Esophagus (tissue), 2 donors: ENCODE results near the gene CBX8. TPM values are rescaled to one million over a fixed set of nuclear protein-coding genes. Genes with fewer than 3 reads are reported as not detected.

Source experiments
- H3K27ac ChIP-seq, 2 donors: one replicate each; pipeline ENCODE4 v1.5.1; 2013; ENCODE audit warnings: low read depth in 2 of 2, mild to moderate bottlenecking in 2 of 2, inconsistent platforms in 1 of 2, low read length in 1 of 2, moderate library complexity in 1 of 2
- H3K27me3 ChIP-seq, 2 donors: one replicate each; pipeline ENCODE4 v1.6.1; 2013; ENCODE audit warnings: low read length in 2 of 2, control low read depth in 1 of 2, mild to moderate bottlenecking in 1 of 2; ENCODE audit not compliant: insufficient read depth in 2 of 2, control insufficient read depth in 1 of 2
- H3K36me3 ChIP-seq, 2 donors: one replicate each; pipeline ENCODE4 v1.6.1; 2013; ENCODE audit warnings: low read length in 1 of 2; ENCODE audit not compliant: control insufficient read depth in 2 of 2, insufficient read depth in 2 of 2
- H3K4me1 ChIP-seq, 2 donors: one replicate each; pipeline ENCODE4 v1.6.1; 2013; ENCODE audit warnings: low read length in 1 of 2; ENCODE audit not compliant: control insufficient read depth in 2 of 2, insufficient read depth in 2 of 2
- H3K4me3 ChIP-seq, 2 donors: one replicate each; pipeline ENCODE4 v1.5.1; 2013; ENCODE audit warnings: low read length in 2 of 2, mild to moderate bottlenecking in 2 of 2, low read depth in 1 of 2, moderate library complexity in 1 of 2
- H3K9me3 ChIP-seq, 2 donors: one replicate each; pipeline ENCODE4 v1.6.1; 2013; ENCODE audit warnings: mild to moderate bottlenecking in 2 of 2, low read depth in 1 of 2, low read length in 1 of 2, moderate library complexity in 1 of 2; ENCODE audit not compliant: control insufficient read depth in 2 of 2, insufficient read depth in 1 of 2
- WGBS, 2 donors: extraction: QIAGEN DNeasy Blood & Tissue Kit; methylation state at CpG; one replicate each; pipeline ENCODE4 v1.1.7; 2013; 5-methylcytosine and 5-hydroxymethylcytosine counted together
- polyA plus RNA-seq, 2 donors: library from polyadenylated mRNA; stranded (reverse); fragments of 200-250 nt; gene quantifications; one replicate each; pipeline ENCODE4 v1.2.3, GENCODE V29; 2013
- donor health status: healthy with polysubstance abuse.
- donor health status: Bipolar disorder and iron deficiency.

CBX8 gene
- polyA plus RNA-seq, 2 donors, result 2.2 to 3.2 TPM

- Histone ChIP-seq H3K27me3 (no peaks in the 10 kb centered on the region), H3K4me1 (peaks cover 11 to 43% of the 10 kb centered on the region in 2 donors), H3K9me3 (peaks cover 0 to 5% of the 10 kb centered on the region in 2 donors), H3K27ac (peak overlapping the region in 1 of 2 donors; percentile 97), H3K36me3 (peaks cover 5 to 25% of the 10 kb centered on the region in 2 donors), H3K4me3 (no peak overlapping the region)
- 77 to 82% methylated on average over 13 of the region's 13 CpGs for WGBS, 2 donors
These were observed 38.6 kb upstream of the CBX8 start for GRCh38 chr17:79835470-79835899.

GRCh38 chr17:79834565-79835469 lies 37.9 kb upstream of the CBX8 start:
- Histone ChIP-seq H3K36me3 (peaks cover 5 to 25% of the 10 kb centered on the region in 2 donors), H3K4me3 (no peak overlapping the region), H3K9me3 (no peaks in the 10 kb centered on the region), H3K27me3 (no peaks in the 10 kb centered on the region), H3K27ac (no peak overlapping the region), H3K4me1 (peaks cover 11 to 39% of the 10 kb centered on the region in 2 donors)
- WGBS, 2 donors, result 90% methylated on average over 57 to 61 of the region's 61 CpGs

GRCh38 chr17:79833744-79834564 lies 37.1 kb upstream of the CBX8 start:
- Histone ChIP-seq H3K9me3 (no peaks in the 10 kb centered on the region), H3K36me3 (peaks cover 5 to 25% of the 10 kb centered on the region in 2 donors), H3K4me3 (no peak overlapping the region), H3K4me1 (peaks cover 11 to 39% of the 10 kb centered on the region in 2 donors), H3K27me3 (no peaks in the 10 kb centered on the region), H3K27ac (no peak overlapping the region)
- WGBS, 2 donors, result 88 to 91% methylated on average over 75 to 83 of the region's 83 CpGs

- Histone ChIP-seq H3K4me1 (peaks cover 11 to 39% of the 10 kb centered on the region in 2 donors), H3K27ac (peak overlapping the region in 1 of 2 donors; percentile 6), H3K27me3 (no peaks in the 10 kb centered on the region), H3K36me3 (peaks cover 5 to 25% of the 10 kb centered on the region in 2 donors), H3K9me3 (no peaks in the 10 kb centered on the region), H3K4me3 (peak overlapping the region in 1 of 2 donors; percentile 37)
- 72 to 80% methylated on average over 7 of the region's 7 CpGs for WGBS, 2 donors
These were observed 36.2 kb upstream of the CBX8 start for GRCh38 chr17:79833110-79833450.

GRCh38 chr17:79832218-79833109 lies 35.6 kb upstream of the CBX8 start:
- Histone ChIP-seq H3K36me3 (peaks cover 5 to 25% of the 10 kb centered on the region in 2 donors), H3K9me3 (no peaks in the 10 kb centered on the region), H3K4me1 (peaks cover 10 to 35% of the 10 kb centered on the region in 2 donors), H3K27ac (peak overlapping the region; percentile 45 to 48), H3K27me3 (no peaks in the 10 kb centered on the region), H3K4me3 (peak overlapping the region; percentile 32 to 37)
- WGBS, 2 donors, result 20 to 26% methylated on average over 66 to 72 of the region's 72 CpGs

GRCh38 chr17:79831265-79832217 lies 34.7 kb upstream of the CBX8 start:
- no peaks in the 10 kb centered on the region for H3K27me3 ChIP-seq
- H3K36me3 ChIP-seq, result peaks cover 5 to 21% of the 10 kb centered on the region in 2 donors
- H3K4me3 ChIP-seq, result peak overlapping the region; percentile 32 to 37
- H3K4me1 ChIP-seq, result peaks cover 9 to 31% of the 10 kb centered on the region in 2 donors
- peak overlapping the region; percentile 48 to 59 for H3K27ac ChIP-seq
- H3K9me3 ChIP-seq, result peaks cover 0 to 2% of the 10 kb centered on the region in 2 donors
- WGBS, 2 donors, result 36 to 48% methylated on average over 33 of the region's 33 CpGs

DNA sequence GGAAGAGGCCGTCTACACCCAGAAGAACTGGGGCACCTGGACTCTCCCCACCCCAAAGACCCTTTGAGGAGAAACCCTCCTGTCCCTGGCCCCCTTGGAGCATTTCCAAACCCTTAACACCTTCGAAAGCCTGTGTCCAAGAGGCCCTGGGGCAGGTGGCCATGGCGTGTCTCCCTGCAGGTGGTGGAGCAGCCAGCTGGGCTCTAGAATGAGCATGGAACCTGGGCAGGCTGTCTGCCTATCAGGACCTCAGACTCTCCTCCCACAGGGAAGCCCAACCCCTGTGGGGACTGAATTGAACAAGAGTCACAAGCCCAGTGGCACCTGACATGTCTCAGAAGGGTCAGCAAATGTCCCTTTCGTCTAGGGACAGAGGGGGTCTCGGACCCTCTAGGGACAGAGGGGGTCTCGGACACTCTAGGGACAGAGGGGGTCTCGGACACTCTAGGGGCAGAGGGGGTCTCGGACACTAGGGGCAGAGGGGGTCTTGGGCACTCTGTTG lies 33.9 kb upstream of the CBX8 start:
- Histone ChIP-seq H3K4me1 (peaks cover 11 to 24% of the 10 kb centered on the region in 2 donors), H3K4me3 (no peak overlapping the region), H3K27me3 (no peaks in the 10 kb centered on the region), H3K9me3 (peaks cover 0 to 2% of the 10 kb centered on the region in 2 donors), H3K27ac (no peak overlapping the region), H3K36me3 (peaks cover 5 to 21% of the 10 kb centered on the region in 2 donors)
- WGBS, 2 donors, result 88 to 92% methylated on average over 8 of the region's 8 CpGs

DNA sequence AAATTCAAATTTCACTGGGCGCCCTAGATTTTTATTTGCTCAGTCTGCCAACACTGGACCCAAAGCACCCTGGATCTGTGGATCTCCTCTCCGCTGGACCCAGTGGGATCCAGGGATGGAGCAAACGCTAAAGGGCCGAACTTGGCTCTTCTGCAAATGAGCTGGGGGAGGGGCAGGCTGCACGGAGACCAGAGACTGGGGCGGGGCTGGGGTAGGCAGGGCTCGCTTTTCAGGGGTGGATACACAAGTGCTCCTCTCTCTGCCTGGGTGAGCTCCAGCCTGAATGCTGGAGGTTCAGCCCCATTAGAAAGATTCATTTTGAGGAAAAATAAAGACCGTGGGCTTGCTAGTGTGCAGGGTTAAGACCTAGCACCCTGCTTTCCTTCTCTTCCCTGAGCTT lies 33.4 kb upstream of the CBX8 start:
- peaks cover 0 to 2% of the 10 kb centered on the region in 2 donors for H3K9me3 ChIP-seq
- H3K4me3 ChIP-seq, result no peak overlapping the region
- H3K27me3 ChIP-seq, result no peaks in the 10 kb centered on the region
- peaks cover 5 to 18% of the 10 kb centered on the region in 2 donors for H3K36me3 ChIP-seq
- 70 to 72% methylated on average over 8 of the region's 8 CpGs for WGBS, 2 donors
- H3K4me1 ChIP-seq, result peaks cover 11 to 19% of the 10 kb centered on the region in 2 donors
- H3K27ac ChIP-seq, result no peak overlapping the region
